HFFc6 (cell line): ENCODE data around the gene PGGHG. TPM values are rescaled to one million over a fixed set of nuclear protein-coding genes. Genes with fewer than 3 reads are reported as not detected.

Experiments used
- DNase-seq: peaks from one replicate; pipeline ENCODE4 v3.0.0-alpha.2; 2018
- H3K27ac Mint-ChIP-seq: 2 replicates; pipeline ENCODE4 v1.8.0; 2020; ENCODE audit warnings: mild to moderate bottlenecking, mixed read lengths
- H3K27me3 Mint-ChIP-seq: 2 replicates; pipeline ENCODE4 v1.8.0; 2021; ENCODE audit warnings: mild to moderate bottlenecking, moderate library complexity, mixed read lengths; ENCODE audit not compliant: insufficient read depth
- H3K36me3 Mint-ChIP-seq: 2 replicates; pipeline ENCODE4 v1.8.0; 2021; ENCODE audit warnings: low read depth, mixed read lengths
- H3K4me1 Mint-ChIP-seq: 2 replicates; pipeline ENCODE4 v1.8.0; 2020; ENCODE audit warnings: low read depth, mixed read lengths
- H3K4me3 Mint-ChIP-seq: 2 replicates; pipeline ENCODE4 v1.8.0; 2020; ENCODE audit warnings: mild to moderate bottlenecking, moderate library complexity, mixed read lengths
- H3K9me3 Mint-ChIP-seq: 2 replicates; pipeline ENCODE4 v1.8.0; 2020; ENCODE audit warnings: mild to moderate bottlenecking, mixed read lengths
- CTCF ChIP-seq: fragments of 200-600 bp; sonication (generic); IDR thresholded peaks from 2 replicates; pipeline ENCODE4 v1.5.0; 2021; ENCODE audit warnings: antibody characterized with exemption, mild to moderate bottlenecking
- total RNA-seq, 6 experiments: library from RNA; stranded (reverse); fragmentation: NEBNext Ultra II Directional; extraction: Animal tissue kit (Norgen Biotek cat#: 25700); gene quantifications; 2 replicates in 1 of 6; 3 replicates in 5 of 6; pipeline ENCODE4 v1.2.3, GENCODE V29; 2021

Gene PGGHG
- total RNA-seq, 6 experiments from 2014 or later = 9.7 to 12.2 (median 11.4) TPM

GRCh38 chr11:335779-336658, 47.1 kb downstream of the PGGHG start:
- Mint-ChIP-seq H3K4me3 (peak overlapping the region; percentile 40; the same call in 1 of the 2 replicates), H3K36me3 (no peaks in the 10 kb centered on the region), H3K27ac (peak overlapping the region; percentile 61), H3K4me1 (peaks cover 14% of the 10 kb centered on the region), H3K27me3 (peaks cover 2% of the 10 kb centered on the region), H3K9me3 (no peaks in the 10 kb centered on the region)
- DNase-seq = no peak
- TF ChIP-seq CTCF = no peak

GRCh38 chr11:336659-337198, 47.8 kb downstream of the PGGHG start:
- TF ChIP-seq CTCF = no peak
- Mint-ChIP-seq H3K27me3 (peaks cover 2% of the 10 kb centered on the region), H3K36me3 (no peaks in the 10 kb centered on the region), H3K4me3 (no peak overlapping the region), H3K9me3 (no peaks in the 10 kb centered on the region), H3K4me1 (peaks cover 14% of the 10 kb centered on the region), H3K27ac (no peak overlapping the region)
- no peak for DNase-seq

GRCh38 chr11:337711-338110, 48.8 kb downstream of the PGGHG start:
- Mint-ChIP-seq H3K9me3 (no peaks in the 10 kb centered on the region), H3K4me1 (peaks cover 14% of the 10 kb centered on the region), H3K4me3 (no peak overlapping the region), H3K27me3 (peaks cover 2% of the 10 kb centered on the region), H3K27ac (no peak overlapping the region), H3K36me3 (no peaks in the 10 kb centered on the region)
- no peak for DNase-seq
- TF ChIP-seq CTCF = no peak

- DNase-seq = no peak
- H3K27me3 Mint-ChIP-seq = no peaks in the 10 kb centered on the region; the same call in 1 of the 2 replicates
- no peak overlapping the region for H3K27ac Mint-ChIP-seq
- peaks cover 14% of the 10 kb centered on the region for H3K4me1 Mint-ChIP-seq
- no peak overlapping the region for H3K4me3 Mint-ChIP-seq
- H3K9me3 Mint-ChIP-seq = no peaks in the 10 kb centered on the region
- no peak for TF ChIP-seq CTCF
- H3K36me3 Mint-ChIP-seq = no peaks in the 10 kb centered on the region
Measured at GRCh38 chr11:339963-340362, 51.0 kb downstream of the PGGHG start.

GRCh38 chr11:340539-341512, 51.9 kb downstream of the PGGHG start:
- TF ChIP-seq CTCF = no peak
- Mint-ChIP-seq H3K27me3 (peaks cover 3% of the 10 kb centered on the region), H3K27ac (no peak overlapping the region), H3K9me3 (no peaks in the 10 kb centered on the region), H3K36me3 (no peaks in the 10 kb centered on the region), H3K4me3 (no peak overlapping the region), H3K4me1 (peaks cover 7% of the 10 kb centered on the region)
- DNase-seq = no peak
